Measurements from ENCODE around the gene ARHGEF10L.

The ARHGEF10L gene

GRCh38 chr1:17523321-17524041 is 16.0 kb upstream of the ARHGEF10L start:
- DNase-seq (ENCODE audit: low read depth) = no peak

- DNase-seq (ENCODE audit: low read depth) = no peak
These were observed 14.9 kb upstream of the ARHGEF10L start for GRCh38 chr1:17524645-17525044.

GRCh38 chr1:17525996-17526686 is 13.4 kb upstream of the ARHGEF10L start:
- no peak for DNase-seq (ENCODE audit: low read depth)

- DNase-seq (ENCODE audit: low read depth) = peak; percentile 43
These were observed 12.2 kb upstream of the ARHGEF10L start for GRCh38 chr1:17527036-17527914.

- no peak for DNase-seq (ENCODE audit: low read depth)
These were observed 10.1 kb upstream of the ARHGEF10L start for GRCh38 chr1:17529381-17529780.

GRCh38 chr1:17531343-17531681 is 8.2 kb upstream of the ARHGEF10L start:
- no peak for DNase-seq (ENCODE audit: low read depth)

- no peak for DNase-seq (ENCODE audit: low read depth)
These were observed 7.6 kb upstream of the ARHGEF10L start for GRCh38 chr1:17531682-17532487.

- no peak for DNase-seq (ENCODE audit: low read depth)
These were observed 6.3 kb upstream of the ARHGEF10L start for GRCh38 chr1:17533201-17533600.

- no peak for DNase-seq (ENCODE audit: low read depth)
These were observed 4.1 kb upstream of the ARHGEF10L start for GRCh38 chr1:17535300-17535936.

GRCh38 chr1:17538010-17538409 is 1.5 kb upstream of the ARHGEF10L start:
- DNase-seq (ENCODE audit: low read depth) = no peak

- DNase-seq (ENCODE audit: low read depth) = no peak
These were observed 925 bp upstream of the ARHGEF10L start for GRCh38 chr1:17538428-17539117.

GRCh38 chr1:17539118-17539476 is 401 bp upstream of the ARHGEF10L start:
- DNase-seq (ENCODE audit: low read depth) = no peak

- DNase-seq (ENCODE audit: low read depth) = no peak
These were observed 930 bp downstream of the ARHGEF10L start for GRCh38 chr1:17540255-17541001.

- DNase-seq (ENCODE audit: low read depth) = no peak
These were observed 3.1 kb downstream of the ARHGEF10L start for GRCh38 chr1:17542645-17543044.

GRCh38 chr1:17544776-17545350 is 5.4 kb downstream of the ARHGEF10L start:
- DNase-seq (ENCODE audit: low read depth) = no peak

- DNase-seq (ENCODE audit: low read depth) = no peak
These were observed 5.9 kb downstream of the ARHGEF10L start for GRCh38 chr1:17545356-17545755.

- no peak for DNase-seq (ENCODE audit: low read depth)
These were observed 7.6 kb downstream of the ARHGEF10L start for GRCh38 chr1:17546946-17547670.

- no peak for DNase-seq (ENCODE audit: low read depth)
These were observed 9.9 kb downstream of the ARHGEF10L start for GRCh38 chr1:17549384-17549783.
